ENCODE measurements around the gene PREP. TPM values are rescaled to one million over a fixed set of nuclear protein-coding genes. Genes with fewer than 3 reads are reported as not detected.
"Not testable (repeated sequence)": the region's sequence is repeated elsewhere in the genome, so short reads cannot be mapped to it uniquely, and the experiment has no call there.

The PREP gene
- total and polyA plus RNA-seq, 2 of the 8 experiments (the other 6 are each of a cell fraction or from before 2014, with no cell fraction given) = 26.8 to 70.0 TPM

DNA sequence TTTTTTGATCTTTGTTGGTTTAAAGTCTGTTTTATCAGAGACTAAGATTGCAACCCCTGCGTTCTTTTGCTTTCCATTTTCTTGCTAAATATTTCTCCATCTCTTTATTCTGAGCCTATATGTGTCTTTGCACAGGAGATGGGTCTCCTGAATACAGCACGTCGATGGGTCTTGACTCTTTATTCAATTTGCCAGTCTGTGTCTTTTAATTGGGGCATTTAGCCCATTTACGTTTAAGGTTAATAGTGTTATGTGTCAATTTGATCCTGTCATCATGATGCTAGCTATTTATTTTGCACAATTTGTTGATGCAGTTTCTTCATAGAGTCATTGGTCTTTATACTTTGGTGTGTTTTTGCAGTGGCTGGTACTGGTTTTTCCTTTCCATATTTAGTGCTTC is 171.1 kb downstream of the PREP start:
- H3K9me3 ChIP-seq (ENCODE audit: insufficient read depth in 2 of 2, low read depth in 1 of 2, low read length in 1 of 2); H3K14ac ChIP-seq (ENCODE audit: insufficient read length); H4K5ac ChIP-seq (ENCODE audit: insufficient read length, low read depth, low read length); DNase-seq (ENCODE audit: low read depth in 1 of 2, low spot score in 2 of 2); H2BK120ac ChIP-seq (replicated peaks; ENCODE audit: low read depth, low read length); H4K8ac ChIP-seq (ENCODE audit: extremely low read depth, insufficient read depth, low read length); H3K18ac ChIP-seq (ENCODE audit: extremely low read depth, low read length); H2BK15ac ChIP-seq (ENCODE audit: low read length); H4K91ac ChIP-seq (replicated peaks; ENCODE audit: insufficient read length, low read length); H3K79me1 ChIP-seq (ENCODE audit: low read depth, low read length); H2AK5ac ChIP-seq (ENCODE audit: low read depth, low read length); H2BK12ac ChIP-seq (ENCODE audit: low read depth, low read length); H3K79me2 ChIP-seq (ENCODE audit: control insufficient read depth in 1 of 2, insufficient read depth in 2 of 2, low read length in 2 of 2); H3K56ac ChIP-seq (replicated peaks; ENCODE audit: insufficient read length, low read depth, low read length); H3K36me3 ChIP-seq (ENCODE audit: control insufficient read depth in 2 of 4, insufficient read depth in 4 of 4, low read length in 3 of 4); FAIRE-seq; H3K23me2 ChIP-seq (ENCODE audit: low read depth, low read length); H3K9ac ChIP-seq (replicated peaks in 1 of 4; ENCODE audit: extremely low read depth in 1 of 4, low read depth in 3 of 4, low read length in 3 of 4); H3K27ac ChIP-seq (ENCODE audit: low read depth, low read length); H4K20me1 ChIP-seq (replicated peaks in 1 of 2; ENCODE audit: control insufficient read depth in 1 of 2, insufficient read depth in 2 of 2, low read length in 2 of 2); H2BK5ac ChIP-seq (ENCODE audit: low read depth, low read length); H2AFZ ChIP-seq (ENCODE audit: low read length); H3K27me3 ChIP-seq (replicated peaks in 1 of 4; ENCODE audit: control insufficient read depth in 3 of 4, extremely low read depth in 1 of 4, insufficient read depth in 3 of 4, low read length in 3 of 4); H3K4me1 ChIP-seq (replicated peaks in 1 of 4; ENCODE audit: control insufficient read depth in 3 of 4, insufficient read depth in 4 of 4, low read length in 3 of 4); H2BK20ac ChIP-seq (ENCODE audit: low read length); POLR2A ChIA-PET (ENCODE audit: partially characterized antibody); H3K4ac ChIP-seq (replicated peaks; ENCODE audit: insufficient read length, low read depth, low read length); H3K4me3 ChIP-seq (ENCODE audit: extremely low read depth in 1 of 4, insufficient read depth in 2 of 4, low read depth in 3 of 4, low read length in 4 of 4); H3K23ac ChIP-seq (ENCODE audit: insufficient read length); H3K4me2 ChIP-seq (ENCODE audit: insufficient read depth in 1 of 2, low read depth in 2 of 2, low read length in 2 of 2): not testable (repeated sequence)
- CTCF ChIA-PET (ENCODE audit: partially characterized antibody) = interaction anchor here (1.0 kb wide), 1 partner anchor 12 kb away, joined by 4 read pairs; no protein-coding TSS in a partner anchor
- 90% methylated on average over 4 of the region's 4 CpGs; no CpG with 5 or more reads in 1 of the 2 experiments for WGBS, 2 experiments (ENCODE audit: extremely low coverage in 1 of 2, insufficient coverage in 1 of 2, insufficient read length in 1 of 2, insufficient replicate concordance in 2 of 2, low coverage in 1 of 2, low lambda C conversion rate in 2 of 2, missing lambda C conversion rate in 1 of 2)

Other genes with a start within 250 kb of the PREP start
- 2.4 and 3.7 TPM in 2 replicates for gene POPDC3, start 223.1 kb downstream of the PREP start, total RNA-seq (2021; fragmentation: NEBNext Ultra II Directional; extraction: Animal tissue kit (Norgen Biotek cat#: 25700))
- gene POPDC3, start 223.1 kb downstream of the PREP start, polyA plus RNA-seq (2011; rRNA removed) = 3.4 and 6.5 TPM in 2 replicates

Measured in H1 (cell line).